ENCODE data around the gene FOXS1. TPM values are rescaled to one million over a fixed set of nuclear protein-coding genes. Genes with fewer than 3 reads are reported as not detected.

Gene FOXS1
- total and polyA plus RNA-seq, 10 of the 15 experiments (the other 5 are each of a cell fraction or from before 2014, with no cell fraction given) = not detected

DNA sequence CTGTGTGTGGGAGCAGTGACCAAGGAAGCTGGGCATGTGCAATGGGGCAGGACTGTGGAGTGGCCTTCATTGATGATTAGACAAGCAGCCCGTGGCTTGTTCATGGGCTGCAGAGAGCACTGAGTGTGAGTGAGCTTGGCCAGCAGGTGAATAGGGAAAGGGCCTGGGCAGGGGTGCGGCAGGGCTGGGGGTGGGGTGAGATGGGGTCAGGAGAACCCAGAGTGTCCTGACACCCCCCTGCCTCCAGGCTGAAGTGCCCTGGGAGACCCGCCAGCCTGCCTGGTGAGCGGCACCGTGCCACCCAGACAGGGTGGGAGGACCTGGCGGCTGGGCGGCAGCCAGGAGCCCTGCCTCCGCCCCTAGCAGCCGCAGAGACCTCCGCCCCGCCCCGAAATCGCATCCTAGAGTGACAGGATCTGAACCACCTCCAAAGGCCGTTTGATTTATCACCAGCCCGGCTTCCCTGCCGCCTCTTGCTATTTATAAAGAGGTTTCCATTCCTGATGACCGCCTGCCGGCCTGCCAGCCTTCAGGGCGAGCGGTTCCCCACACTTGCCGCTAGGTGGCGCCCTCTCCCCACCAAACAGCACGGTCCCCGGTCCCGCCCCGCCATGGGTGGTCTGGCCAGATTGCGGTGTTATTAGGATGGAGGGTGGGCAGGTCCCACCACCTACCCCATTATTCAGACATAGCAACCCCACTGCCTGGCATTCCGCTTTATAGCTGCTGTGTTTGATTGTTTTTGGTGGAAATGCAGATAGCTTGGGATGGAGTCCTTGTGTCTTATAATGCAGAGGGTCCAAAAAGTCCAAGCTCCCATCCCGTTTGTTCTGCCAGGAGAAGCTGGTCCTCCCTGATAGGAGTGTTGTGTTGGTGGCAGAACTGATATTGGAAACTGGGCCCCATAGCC is 22.7 kb downstream of the FOXS1 start:
- Histone ChIP-seq H3K4me3 (no peak overlapping the region), H4K20me1 (ENCODE audit: control insufficient read depth, insufficient read depth) (no peaks in the 10 kb centered on the region), H3K27me3 (replicated peaks in 1 of 2; ENCODE audit: control insufficient read depth in 2 of 2, insufficient read depth in 2 of 2, low read length in 1 of 2) (no peaks in the 10 kb centered on the region), H3K4me2 (ENCODE audit: control insufficient read depth, insufficient read depth) (no peak overlapping the region), H3K9ac (ENCODE audit: control insufficient read depth, insufficient read depth, low read length) (no peak overlapping the region), H3K27ac (ENCODE audit: control insufficient read depth, insufficient read depth) (no peak overlapping the region), H3K36me3 (ENCODE audit: control insufficient read depth in 2 of 2, insufficient read depth in 2 of 2, low read length in 1 of 2) (no peaks in the 10 kb centered on the region), H2AFZ (ENCODE audit: control insufficient read depth, low read depth, low read length) (peak overlapping the region; percentile 34), H3K79me2 (ENCODE audit: control insufficient read depth, insufficient read depth, low read length) (no peaks in the 10 kb centered on the region), H3K9me3 (replicated peaks; ENCODE audit: control insufficient read depth, insufficient read depth, low read length) (no peaks in the 10 kb centered on the region), H3K4me1 (ENCODE audit: control insufficient read depth, insufficient read depth, low read length) (no peaks in the 10 kb centered on the region)
- no TSS peak for BruUV-seq (replicated peaks)
- intact Hi-C loops (cut with micrococcal nuclease; ENCODE audit: unreplicated experiment) (loop anchor here (1.0 to 2.0 kb wide), 4 partner anchors 24 to 270 kb away; partner anchors contain the start of gene PDRG1), in situ Hi-C loops (cut with MboI) (loop anchor here (10.0 kb wide), 1 partner anchor 832 kb away; no protein-coding TSS in a partner anchor)
- DNase-seq (ENCODE audit: low read depth, low spot score) (no peak), ATAC-seq (peak; percentile 97), FAIRE-seq (no peak)
- ChIA-PET CTCF (interaction anchor here (0.6 to 8.8 kb wide), 40 partner anchors 8 to 1034 kb away, joined by 3 to 109 read pairs (median 4); partner anchors contain the start of genes FOXS1 and PDRG1), POLR2A (interaction anchor here (1.0 kb wide), 1 partner anchor 11 kb away, joined by 3 read pairs; no protein-coding TSS in a partner anchor), SMC1A (ENCODE audit: uncharacterized antibody, unreplicated experiment) (interaction anchor here (0.6 to 2.6 kb wide), 16 partner anchors 11 to 306 kb away, joined by 3 to 17 read pairs (median 4); partner anchors contain the start of gene PDRG1), RAD21 (ENCODE audit: unreplicated experiment) (interaction anchor here (0.5 to 4.1 kb wide), 12 partner anchors 9 to 324 kb away, joined by 3 to 25 read pairs (median 4); partner anchors contain the start of genes FOXS1 and PDRG1)
- WGBS (ENCODE audit: insufficient coverage, insufficient replicate concordance, low lambda C conversion rate, missing lambda C conversion rate) = 4% methylated on average over 28 of the region's 29 CpGs
- TF ChIP-seq, protein P1, sequence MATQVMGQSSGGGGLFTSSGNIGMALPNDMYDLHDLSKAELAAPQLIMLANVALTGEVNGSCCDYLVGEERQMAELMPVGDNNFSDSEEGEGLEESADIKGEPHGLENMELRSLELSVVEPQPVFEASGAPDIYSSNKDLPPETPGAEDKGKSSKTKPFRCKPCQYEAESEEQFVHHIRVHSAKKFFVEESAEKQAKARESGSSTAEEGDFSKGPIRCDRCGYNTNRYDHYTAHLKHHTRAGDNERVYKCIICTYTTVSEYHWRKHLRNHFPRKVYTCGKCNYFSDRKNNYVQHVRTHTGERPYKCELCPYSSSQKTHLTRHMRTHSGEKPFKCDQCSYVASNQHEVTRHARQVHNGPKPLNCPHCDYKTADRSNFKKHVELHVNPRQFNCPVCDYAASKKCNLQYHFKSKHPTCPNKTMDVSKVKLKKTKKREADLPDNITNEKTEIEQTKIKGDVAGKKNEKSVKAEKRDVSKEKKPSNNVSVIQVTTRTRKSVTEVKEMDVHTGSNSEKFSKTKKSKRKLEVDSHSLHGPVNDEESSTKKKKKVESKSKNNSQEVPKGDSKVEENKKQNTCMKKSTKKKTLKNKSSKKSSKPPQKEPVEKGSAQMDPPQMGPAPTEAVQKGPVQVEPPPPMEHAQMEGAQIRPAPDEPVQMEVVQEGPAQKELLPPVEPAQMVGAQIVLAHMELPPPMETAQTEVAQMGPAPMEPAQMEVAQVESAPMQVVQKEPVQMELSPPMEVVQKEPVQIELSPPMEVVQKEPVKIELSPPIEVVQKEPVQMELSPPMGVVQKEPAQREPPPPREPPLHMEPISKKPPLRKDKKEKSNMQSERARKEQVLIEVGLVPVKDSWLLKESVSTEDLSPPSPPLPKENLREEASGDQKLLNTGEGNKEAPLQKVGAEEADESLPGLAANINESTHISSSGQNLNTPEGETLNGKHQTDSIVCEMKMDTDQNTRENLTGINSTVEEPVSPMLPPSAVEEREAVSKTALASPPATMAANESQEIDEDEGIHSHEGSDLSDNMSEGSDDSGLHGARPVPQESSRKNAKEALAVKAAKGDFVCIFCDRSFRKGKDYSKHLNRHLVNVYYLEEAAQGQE (IDR thresholded peaks at IDR 0.05; ENCODE audit: low read depth, low read length) = no peak
- no peak for TF ChIP-seq EED (IDR thresholded peaks at IDR 0.05; ENCODE audit: low read depth)
- TF ChIP-seq SP1 (IDR thresholded peaks at IDR 0.05; ENCODE audit: low read depth, low read length) = no peak
- TF ChIP-seq TCF12 (IDR thresholded peaks at IDR 0.05; ENCODE audit: low read depth, low read length) = no peak
- no peak for TF ChIP-seq SUZ12 (IDR thresholded peaks at IDR 0.05; ENCODE audit: unreplicated experiment)
- TF ChIP-seq TAF1 (IDR thresholded peaks at IDR 0.05; ENCODE audit: borderline replicate concordance, low read depth, low read length) = no peak
- TF ChIP-seq KLF5 (IDR thresholded peaks at IDR 0.05; ENCODE audit: partially characterized antibody) = no peak
- TF ChIP-seq SMC3 (IDR thresholded peaks at IDR 0.05; ENCODE audit: borderline replicate concordance, low read length) = peak; percentile 85
- no peak for TF ChIP-seq ESRRA (IDR thresholded peaks at IDR 0.05; ENCODE audit: low read length)
- TF ChIP-seq NBN (IDR thresholded peaks at IDR 0.05) = no peak
- TF ChIP-seq YY1 (IDR thresholded peaks at IDR 0.05; ENCODE audit: low read depth, low read length) = peak; percentile 70
- TF ChIP-seq POU2F2 (IDR thresholded peaks at IDR 0.05; ENCODE audit: borderline replicate concordance, low read depth, low read length) = no peak
- TF ChIP-seq ZNF384 (IDR thresholded peaks at IDR 0.05; ENCODE audit: borderline replicate concordance, low read depth, low read length) = no peak
- TF ChIP-seq, protein P2, sequence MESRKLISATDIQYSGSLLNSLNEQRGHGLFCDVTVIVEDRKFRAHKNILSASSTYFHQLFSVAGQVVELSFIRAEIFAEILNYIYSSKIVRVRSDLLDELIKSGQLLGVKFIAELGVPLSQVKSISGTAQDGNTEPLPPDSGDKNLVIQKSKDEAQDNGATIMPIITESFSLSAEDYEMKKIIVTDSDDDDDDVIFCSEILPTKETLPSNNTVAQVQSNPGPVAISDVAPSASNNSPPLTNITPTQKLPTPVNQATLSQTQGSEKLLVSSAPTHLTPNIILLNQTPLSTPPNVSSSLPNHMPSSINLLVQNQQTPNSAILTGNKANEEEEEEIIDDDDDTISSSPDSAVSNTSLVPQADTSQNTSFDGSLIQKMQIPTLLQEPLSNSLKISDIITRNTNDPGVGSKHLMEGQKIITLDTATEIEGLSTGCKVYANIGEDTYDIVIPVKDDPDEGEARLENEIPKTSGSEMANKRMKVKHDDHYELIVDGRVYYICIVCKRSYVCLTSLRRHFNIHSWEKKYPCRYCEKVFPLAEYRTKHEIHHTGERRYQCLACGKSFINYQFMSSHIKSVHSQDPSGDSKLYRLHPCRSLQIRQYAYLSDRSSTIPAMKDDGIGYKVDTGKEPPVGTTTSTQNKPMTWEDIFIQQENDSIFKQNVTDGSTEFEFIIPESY (IDR thresholded peaks at IDR 0.05) = no peak
- TF ChIP-seq, protein P3, sequence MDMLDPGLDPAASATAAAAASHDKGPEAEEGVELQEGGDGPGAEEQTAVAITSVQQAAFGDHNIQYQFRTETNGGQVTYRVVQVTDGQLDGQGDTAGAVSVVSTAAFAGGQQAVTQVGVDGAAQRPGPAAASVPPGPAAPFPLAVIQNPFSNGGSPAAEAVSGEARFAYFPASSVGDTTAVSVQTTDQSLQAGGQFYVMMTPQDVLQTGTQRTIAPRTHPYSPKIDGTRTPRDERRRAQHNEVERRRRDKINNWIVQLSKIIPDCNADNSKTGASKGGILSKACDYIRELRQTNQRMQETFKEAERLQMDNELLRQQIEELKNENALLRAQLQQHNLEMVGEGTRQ (IDR thresholded peaks at IDR 0.05; ENCODE audit: borderline replicate concordance, low read depth, low read length) = no peak
- TF ChIP-seq SREBF1 (IDR thresholded peaks at IDR 0.05; ENCODE audit: low read length) = no peak
- TF ChIP-seq RAD21 (IDR thresholded peaks at IDR 0.05; ENCODE audit: insufficient read depth, low read depth, low read length) = peak; percentile 86
- TF ChIP-seq PML (IDR thresholded peaks at IDR 0.05; ENCODE audit: low read length) = no peak

All from GM12878 (cell line).